HG02870 (cell line): Measurements from ENCODE around the gene RB1.
"Not testable (repeated sequence)": the region's sequence is repeated elsewhere in the genome, so short reads cannot be mapped to it uniquely, and the experiment has no call there.

Experiments
- ATAC-seq: cut with Tn5 transposase; IDR thresholded peaks from one replicate; pipeline ENCODE4 v1.9.1; 2021; ENCODE audit warnings: mild to moderate bottlenecking, moderate library complexity; ENCODE audit not compliant: unreplicated experiment

RB1 gene

GRCh38 chr13:48404952-48405351 lies 101.4 kb downstream of the RB1 start:
- ATAC-seq, result no peak

GRCh38 chr13:48405875-48406274 lies 102.3 kb downstream of the RB1 start:
- ATAC-seq, result no peak

GRCh38 chr13:48410199-48410598 lies 106.6 kb downstream of the RB1 start:
- no peak for ATAC-seq

- ATAC-seq, result no peak
Observed at GRCh38 chr13:48411147-48411794, 107.7 kb downstream of the RB1 start.

GRCh38 chr13:48411841-48412531 lies 108.4 kb downstream of the RB1 start:
- no peak for ATAC-seq

GRCh38 chr13:48412881-48413351 lies 109.4 kb downstream of the RB1 start, which contains the start of gene LPAR6:
Gene LPAR6, minus strand, starts transcription at chr13:48413113. Its CDS starts 690 bp downstream, at chr13:48412423.
- ATAC-seq, result no peak

- ATAC-seq, result no peak
Observed at GRCh38 chr13:48414501-48414900, 111.0 kb downstream of the RB1 start.

- no peak for ATAC-seq
Observed at GRCh38 chr13:48415516-48415915, 112.0 kb downstream of the RB1 start.

GRCh38 chr13:48422003-48422402 lies 118.5 kb downstream of the RB1 start:
- not testable (repeated sequence) for ATAC-seq

- ATAC-seq, result no peak
Observed at GRCh38 chr13:48424212-48424611, 120.7 kb downstream of the RB1 start.

- no peak for ATAC-seq
Observed at GRCh38 chr13:48426052-48426451, 122.5 kb downstream of the RB1 start.

GRCh38 chr13:48426755-48427298 lies 123.3 kb downstream of the RB1 start:
- not testable (repeated sequence) for ATAC-seq

GRCh38 chr13:48429036-48429435 lies 125.5 kb downstream of the RB1 start:
- no peak for ATAC-seq

- no peak for ATAC-seq
Observed at GRCh38 chr13:48429886-48430285, 126.3 kb downstream of the RB1 start.

GRCh38 chr13:48431431-48431830 lies 127.9 kb downstream of the RB1 start:
- no peak for ATAC-seq

GRCh38 chr13:48431987-48432615 lies 128.6 kb downstream of the RB1 start:
- ATAC-seq, result no peak

- no peak for ATAC-seq
Observed at GRCh38 chr13:48434200-48434599, 130.6 kb downstream of the RB1 start.

- ATAC-seq, result no peak
Observed at GRCh38 chr13:48436661-48437288, 133.2 kb downstream of the RB1 start.

- no peak for ATAC-seq
Observed at GRCh38 chr13:48437371-48437770, 133.8 kb downstream of the RB1 start.

- no peak for ATAC-seq
Observed at GRCh38 chr13:48443442-48444208, 140.1 kb downstream of the RB1 start.
